ENCODE measurements around the gene C19orf25.

Gene C19orf25

GRCh38 chr19:1434577-1435060 lies 44.4 kb downstream of the C19orf25 start:
- peaks cover 16% of the 10 kb centered on the region for H3K36me3 Mint-ChIP-seq (ENCODE audit: low read depth)

GRCh38 chr19:1434040-1434366 lies 45.0 kb downstream of the C19orf25 start:
- Mint-ChIP-seq H3K4me1 (ENCODE audit: low read depth) (peaks cover 6% of the 10 kb centered on the region), H3K27ac (no peak overlapping the region), H3K4me3 (no peak overlapping the region), H3K9me3 (no peaks in the 10 kb centered on the region), H3K27me3 (ENCODE audit: low read depth) (no peaks in the 10 kb centered on the region), H3K36me3 (ENCODE audit: low read depth) (peaks cover 15% of the 10 kb centered on the region)

More at GRCh38 chr19:1434577-1435060, 44.4 kb downstream of the C19orf25 start:
- peaks cover 9% of the 10 kb centered on the region for H3K4me1 Mint-ChIP-seq (ENCODE audit: low read depth)
- H3K27ac Mint-ChIP-seq, result no peak overlapping the region
- no peaks in the 10 kb centered on the region for H3K9me3 Mint-ChIP-seq
- no peaks in the 10 kb centered on the region for H3K27me3 Mint-ChIP-seq (ENCODE audit: low read depth)
- no peak overlapping the region for H3K4me3 Mint-ChIP-seq

DNA sequence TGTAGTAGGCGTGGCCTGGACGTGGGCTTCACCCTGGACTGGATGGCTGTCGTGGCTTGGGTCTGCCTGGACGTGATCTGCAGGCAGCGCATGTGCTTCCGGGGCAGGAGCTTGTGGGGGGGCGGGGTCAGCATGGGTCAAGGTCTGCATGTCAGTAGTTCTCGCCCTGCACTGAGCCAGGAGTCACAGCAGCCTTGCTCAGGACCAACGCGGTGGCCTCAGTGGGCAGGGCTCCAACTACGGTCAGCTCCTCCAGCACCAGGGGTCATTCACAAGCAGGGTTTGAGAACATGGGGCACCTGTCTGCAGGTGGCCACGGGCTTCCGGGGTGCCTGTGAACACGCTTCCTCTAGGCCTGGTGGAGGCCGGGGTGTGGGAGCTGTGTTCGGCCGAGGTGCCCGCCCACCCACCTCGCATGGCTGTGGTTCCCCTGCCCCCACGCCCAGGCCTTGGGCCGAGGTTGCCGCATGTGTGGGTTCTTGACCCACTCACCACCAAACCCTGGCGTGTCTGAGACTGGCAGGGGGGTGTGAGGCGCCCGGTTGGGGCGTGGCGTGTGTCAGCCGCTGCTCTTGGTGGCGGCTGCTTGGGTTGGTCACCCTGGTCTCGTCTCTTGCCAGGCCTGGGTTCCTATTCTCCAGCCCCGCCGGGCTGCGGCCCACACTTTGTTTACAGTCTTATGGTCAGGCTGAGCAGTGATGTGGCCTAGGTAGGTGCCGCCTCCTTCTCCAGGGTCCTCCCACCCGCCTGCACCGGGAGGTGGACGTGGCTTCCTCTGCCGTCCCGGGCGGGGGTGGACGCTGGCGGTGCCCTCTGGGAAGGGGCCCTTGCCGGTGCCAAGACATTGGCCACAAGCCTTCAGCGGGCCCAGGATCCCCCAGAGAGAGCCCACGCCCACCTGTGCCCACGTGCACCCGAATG lies 45.6 kb downstream of the C19orf25 start:
- Mint-ChIP-seq H3K9me3 (no peaks in the 10 kb centered on the region), H3K27me3 (ENCODE audit: low read depth) (no peaks in the 10 kb centered on the region), H3K27ac (no peak overlapping the region), H3K36me3 (ENCODE audit: low read depth) (peaks cover 15% of the 10 kb centered on the region), H3K4me1 (ENCODE audit: low read depth) (peaks cover 6% of the 10 kb centered on the region), H3K4me3 (no peak overlapping the region)

DNA sequence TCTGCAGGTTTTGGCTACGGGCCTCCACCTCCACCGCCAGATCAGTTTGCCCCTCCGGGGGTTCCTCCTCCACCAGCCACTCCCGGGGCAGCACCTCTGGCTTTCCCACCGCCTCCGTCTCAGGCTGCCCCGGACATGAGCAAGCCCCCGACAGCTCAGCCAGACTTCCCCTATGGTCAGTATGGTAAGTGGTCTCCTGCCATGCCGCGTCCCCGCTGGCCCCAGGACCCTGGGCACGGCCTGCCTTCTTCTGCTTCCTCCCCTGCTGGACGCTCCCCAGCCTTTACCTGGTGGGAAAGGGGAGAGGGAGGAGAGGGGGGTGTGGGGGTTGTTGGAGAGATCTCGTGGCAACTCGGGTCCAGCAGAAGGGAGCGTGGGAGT lies 46.5 kb downstream of the C19orf25 start:
- peaks cover 14% of the 10 kb centered on the region for H3K36me3 Mint-ChIP-seq (ENCODE audit: low read depth)
- no peak overlapping the region for H3K27ac Mint-ChIP-seq
- no peak overlapping the region for H3K4me3 Mint-ChIP-seq
- no peaks in the 10 kb centered on the region for H3K27me3 Mint-ChIP-seq (ENCODE audit: low read depth)
- no peaks in the 10 kb centered on the region for H3K9me3 Mint-ChIP-seq
- H3K4me1 Mint-ChIP-seq (ENCODE audit: low read depth), result no peaks in the 10 kb centered on the region

GRCh38 chr19:1431759-1432506 lies 47.1 kb downstream of the C19orf25 start:
- peaks cover 14% of the 10 kb centered on the region for H3K36me3 Mint-ChIP-seq (ENCODE audit: low read depth)
- H3K4me3 Mint-ChIP-seq, result no peak overlapping the region
- no peaks in the 10 kb centered on the region for H3K27me3 Mint-ChIP-seq (ENCODE audit: low read depth)
- H3K27ac Mint-ChIP-seq, result no peak overlapping the region
- H3K9me3 Mint-ChIP-seq, result no peaks in the 10 kb centered on the region
- no peaks in the 10 kb centered on the region for H3K4me1 Mint-ChIP-seq (ENCODE audit: low read depth)

DNA sequence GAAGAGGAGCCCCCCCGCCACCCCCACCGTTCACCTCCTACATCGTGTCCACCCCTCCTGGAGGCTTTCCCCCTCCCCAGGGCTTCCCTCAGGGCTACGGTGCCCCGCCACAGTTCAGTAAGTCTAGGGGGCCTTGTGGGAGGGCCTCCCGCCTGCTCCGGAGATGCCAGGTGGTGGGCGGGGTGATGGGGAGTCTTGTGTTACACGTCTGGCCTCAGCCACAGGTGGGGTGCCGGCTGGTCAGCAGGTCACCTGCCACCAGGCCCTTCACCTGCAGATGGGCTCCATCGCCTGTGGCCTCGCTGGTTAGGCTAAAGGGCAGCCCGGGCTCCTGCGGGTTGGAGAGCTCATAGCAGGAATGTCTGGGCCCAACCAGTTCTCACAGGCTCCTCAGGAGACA lies 48.8 kb downstream of the C19orf25 start:
- Mint-ChIP-seq H3K4me3 (no peak overlapping the region), H3K4me1 (ENCODE audit: low read depth) (no peaks in the 10 kb centered on the region), H3K36me3 (ENCODE audit: low read depth) (peaks cover 10% of the 10 kb centered on the region), H3K27me3 (ENCODE audit: low read depth) (no peaks in the 10 kb centered on the region), H3K27ac (no peak overlapping the region), H3K9me3 (no peaks in the 10 kb centered on the region)

DNA sequence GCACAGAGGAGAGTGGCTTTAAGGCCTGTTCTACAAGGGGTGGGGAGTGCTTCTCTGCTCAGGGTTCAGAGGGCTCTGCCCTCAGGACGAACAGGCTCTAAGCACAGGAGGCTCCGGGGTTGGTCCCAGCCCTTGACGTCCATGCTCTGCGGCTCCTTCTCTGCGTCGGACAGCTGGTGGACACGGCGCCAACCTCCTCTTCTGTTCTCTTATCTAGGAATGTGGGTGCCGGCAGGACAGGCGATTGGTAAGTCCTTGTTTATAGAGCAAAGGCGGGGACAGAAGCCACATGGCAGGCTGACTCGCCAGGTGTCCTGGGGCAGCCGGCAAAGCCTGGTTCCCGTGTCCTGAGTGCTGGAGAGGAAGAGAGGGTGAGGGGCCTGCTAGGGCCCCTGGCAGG lies 49.3 kb downstream of the C19orf25 start:
- no peaks in the 10 kb centered on the region for H3K4me1 Mint-ChIP-seq (ENCODE audit: low read depth)
- H3K27me3 Mint-ChIP-seq (ENCODE audit: low read depth), result no peaks in the 10 kb centered on the region
- H3K36me3 Mint-ChIP-seq (ENCODE audit: low read depth), result peaks cover 9% of the 10 kb centered on the region
- no peak overlapping the region for H3K27ac Mint-ChIP-seq
- no peak overlapping the region for H3K4me3 Mint-ChIP-seq
- no peaks in the 10 kb centered on the region for H3K9me3 Mint-ChIP-seq

GRCh38 chr19:1428738-1429391 lies 50.1 kb downstream of the C19orf25 start:
- Mint-ChIP-seq H3K9me3 (no peaks in the 10 kb centered on the region), H3K36me3 (ENCODE audit: low read depth) (peaks cover 9% of the 10 kb centered on the region), H3K4me3 (no peak overlapping the region), H3K27me3 (ENCODE audit: low read depth) (no peaks in the 10 kb centered on the region), H3K27ac (no peak overlapping the region), H3K4me1 (ENCODE audit: low read depth) (no peaks in the 10 kb centered on the region)

- Mint-ChIP-seq H3K27me3 (ENCODE audit: low read depth) (no peaks in the 10 kb centered on the region), H3K4me3 (no peak overlapping the region), H3K27ac (peak overlapping the region; percentile 41), H3K36me3 (ENCODE audit: low read depth) (peaks cover 18% of the 10 kb centered on the region), H3K9me3 (no peaks in the 10 kb centered on the region), H3K4me1 (ENCODE audit: low read depth) (peaks cover 3% of the 10 kb centered on the region)
Measured at GRCh38 chr19:1427221-1427920, 51.6 kb downstream of the C19orf25 start.

GRCh38 chr19:1426736-1427135 lies 52.3 kb downstream of the C19orf25 start:
- Mint-ChIP-seq H3K9me3 (no peaks in the 10 kb centered on the region), H3K4me1 (ENCODE audit: low read depth) (peaks cover 3% of the 10 kb centered on the region), H3K4me3 (no peak overlapping the region), H3K36me3 (ENCODE audit: low read depth) (peaks cover 19% of the 10 kb centered on the region), H3K27me3 (ENCODE audit: low read depth) (no peaks in the 10 kb centered on the region), H3K27ac (no peak overlapping the region)

DNA sequence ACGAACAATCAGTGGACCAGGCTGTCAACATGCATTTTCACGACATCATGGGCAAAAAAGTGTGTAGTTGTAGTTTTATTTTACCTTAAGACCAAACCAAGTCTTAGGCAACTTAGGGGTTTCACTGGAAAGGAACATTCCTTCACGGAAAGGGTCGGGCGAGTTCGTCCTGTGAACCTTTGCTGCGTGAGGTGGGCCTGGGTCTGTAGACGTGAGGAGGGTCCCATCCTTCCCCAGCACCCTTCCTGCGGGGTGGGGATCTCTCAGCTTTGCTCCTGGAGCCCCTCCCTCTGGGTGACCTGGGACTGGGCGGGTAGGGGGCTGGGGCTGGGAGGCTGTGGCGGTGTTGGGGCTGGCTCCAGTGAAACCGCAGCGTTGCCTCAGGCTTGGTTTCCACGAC lies 53.1 kb downstream of the C19orf25 start:
- Mint-ChIP-seq H3K4me1 (ENCODE audit: low read depth) (peaks cover 3% of the 10 kb centered on the region), H3K27me3 (ENCODE audit: low read depth) (no peaks in the 10 kb centered on the region), H3K4me3 (no peak overlapping the region), H3K36me3 (ENCODE audit: low read depth) (peaks cover 18% of the 10 kb centered on the region), H3K9me3 (no peaks in the 10 kb centered on the region), H3K27ac (no peak overlapping the region)

GRCh38 chr19:1425102-1425837 lies 53.7 kb downstream of the C19orf25 start:
- H3K27ac Mint-ChIP-seq, result peak overlapping the region; percentile 49
- no peaks in the 10 kb centered on the region for H3K27me3 Mint-ChIP-seq (ENCODE audit: low read depth)
- no peak overlapping the region for H3K4me3 Mint-ChIP-seq
- H3K9me3 Mint-ChIP-seq, result no peaks in the 10 kb centered on the region
- peaks cover 22% of the 10 kb centered on the region for H3K36me3 Mint-ChIP-seq (ENCODE audit: low read depth)
- H3K4me1 Mint-ChIP-seq (ENCODE audit: low read depth), result peaks cover 3% of the 10 kb centered on the region

DNA sequence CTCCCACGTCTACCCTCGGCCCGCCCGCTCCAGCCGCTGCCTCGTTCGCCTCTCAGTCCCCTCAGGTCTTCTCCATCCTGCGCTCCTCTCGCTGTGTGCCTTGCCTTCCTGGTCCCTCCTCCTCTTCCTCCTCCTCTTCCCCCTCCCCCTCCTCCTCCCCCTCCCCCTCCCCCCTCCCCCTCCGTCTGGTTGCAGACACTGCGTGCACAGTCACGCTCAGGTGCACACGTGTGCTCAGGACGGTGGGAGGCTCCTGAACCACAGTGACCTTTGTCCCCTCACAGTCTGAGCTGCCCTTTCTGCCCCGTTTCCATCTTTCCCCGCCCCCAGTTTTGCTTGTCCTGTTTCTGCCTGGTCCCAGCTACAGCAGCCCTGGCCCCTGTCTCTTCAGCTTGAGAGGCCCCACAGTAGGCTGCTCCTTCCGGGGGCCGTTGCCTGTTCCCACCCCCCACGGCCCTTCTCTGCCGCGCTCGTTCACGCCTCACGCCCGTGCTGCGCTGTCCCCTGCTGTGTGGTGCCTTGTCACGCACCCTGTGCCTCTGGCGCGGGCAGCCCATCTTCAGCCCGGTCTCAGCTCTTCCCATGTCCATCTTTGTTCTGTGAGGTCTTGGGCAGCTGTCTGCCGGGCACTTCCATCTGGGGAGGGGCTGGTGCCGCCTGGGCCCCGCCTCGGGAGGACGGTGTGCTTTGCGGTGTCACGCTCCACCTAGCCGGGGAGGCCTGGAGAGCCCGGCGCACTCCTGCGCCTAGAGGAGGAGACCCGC lies 54.6 kb downstream of the C19orf25 start:
- no peaks in the 10 kb centered on the region for H3K27me3 Mint-ChIP-seq (ENCODE audit: low read depth)
- H3K27ac Mint-ChIP-seq, result no peak overlapping the region
- H3K4me3 Mint-ChIP-seq, result no peak overlapping the region
- H3K36me3 Mint-ChIP-seq (ENCODE audit: low read depth), result peaks cover 25% of the 10 kb centered on the region
- H3K9me3 Mint-ChIP-seq, result no peaks in the 10 kb centered on the region
- peaks cover 3% of the 10 kb centered on the region for H3K4me1 Mint-ChIP-seq (ENCODE audit: low read depth)
